ENCODE measurements around the gene SEMA3D. TPM values are rescaled to one million over a fixed set of nuclear protein-coding genes. Genes with fewer than 3 reads are reported as not detected.

The SEMA3D gene
- total and polyA plus RNA-seq, 2 donors (not counting 1 experiment from before 2014, with no cell fraction given) = 0.46 to 0.59 TPM

DNA sequence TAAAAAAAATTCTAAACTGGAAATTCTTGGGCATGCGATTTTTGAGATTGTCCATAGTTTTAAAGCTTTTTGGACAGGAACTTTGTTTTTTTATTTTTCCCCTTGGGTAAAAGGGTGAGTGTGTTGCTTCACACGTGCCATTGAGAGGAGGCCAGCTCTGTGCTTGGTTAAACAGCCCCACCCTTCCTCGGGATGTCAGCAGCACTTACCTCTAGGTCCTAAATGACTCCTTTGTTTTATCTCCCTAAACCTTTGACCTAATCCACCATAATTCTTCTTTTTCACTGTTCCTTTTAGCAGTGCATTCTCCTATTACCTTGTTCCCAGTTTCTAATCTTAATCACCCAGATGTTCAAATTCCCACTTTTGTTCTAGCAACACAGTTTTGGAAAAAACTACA lies 83.5 kb downstream of the SEMA3D start:
- Histone ChIP-seq H3K4me3 (ENCODE audit: control extremely low read depth in 1 of 5, extremely low read depth in 1 of 5, insufficient read depth in 1 of 5, low read depth in 2 of 5, low read length in 4 of 5) (no peak overlapping the region), H3K9me3 (ENCODE audit: control extremely low read depth in 1 of 3, control insufficient read depth in 2 of 3, insufficient read depth in 1 of 3, low read length in 2 of 3) (no peaks in the 10 kb centered on the region), H3K4me1 (ENCODE audit: control insufficient read depth in 2 of 2, insufficient read depth in 2 of 2, low read length in 2 of 2) (no peaks in the 10 kb centered on the region), H2AFZ (ENCODE audit: insufficient read depth, low read depth, low read length, poor library complexity, severe bottlenecking) (no peak overlapping the region), H3K79me2 (ENCODE audit: control insufficient read depth, insufficient read depth, low read length) (no peaks in the 10 kb centered on the region), H3K9ac (ENCODE audit: low read length) (no peak overlapping the region), H3K27me3 (replicated peaks in 1 of 4; ENCODE audit: control extremely low read depth in 1 of 4, control insufficient read depth in 3 of 4, insufficient read depth in 4 of 4, low read length in 3 of 4) (no peaks in the 10 kb centered on the region), H3K36me3 (replicated peaks in 1 of 2; ENCODE audit: control extremely low read depth in 1 of 2, control insufficient read depth in 1 of 2, extremely low read depth in 1 of 2, insufficient read depth in 2 of 2, low read length in 1 of 2) (no peaks in the 10 kb centered on the region), H4K20me1 (ENCODE audit: control insufficient read depth, insufficient read depth, low read length, poor library complexity, severe bottlenecking) (no peaks in the 10 kb centered on the region), H3K27ac (ENCODE audit: low read length in 2 of 2) (no peak overlapping the region), H3K4me2 (replicated peaks; ENCODE audit: low read depth, low read length, poor library complexity, severe bottlenecking) (no peak overlapping the region)
- no peaks in the 10 kb centered on the region for H3K27me3 Mint-ChIP-seq
- H3K9me3 Mint-ChIP-seq (ENCODE audit: insufficient read depth) = no peaks in the 10 kb centered on the region
- no peak overlapping the region for H3K4me3 Mint-ChIP-seq
- H3K4me1 Mint-ChIP-seq = no peaks in the 10 kb centered on the region
- no CpG with 5 or more reads among the region's 3 CpGs for WGBS (ENCODE audit: insufficient coverage)
- intact Hi-C loops (cut with micrococcal nuclease) = no loop called here
- CTCF ChIA-PET = no interaction called here
- POLR2A ChIA-PET = no interaction called here
- no peak for DNase-seq
- no peak for TF ChIP-seq EZH2 (IDR thresholded peaks at IDR 0.05; ENCODE audit: borderline replicate concordance, insufficient read depth, low read depth, low read length, poor library complexity, severe bottlenecking)
- TF ChIP-seq, protein P1, sequence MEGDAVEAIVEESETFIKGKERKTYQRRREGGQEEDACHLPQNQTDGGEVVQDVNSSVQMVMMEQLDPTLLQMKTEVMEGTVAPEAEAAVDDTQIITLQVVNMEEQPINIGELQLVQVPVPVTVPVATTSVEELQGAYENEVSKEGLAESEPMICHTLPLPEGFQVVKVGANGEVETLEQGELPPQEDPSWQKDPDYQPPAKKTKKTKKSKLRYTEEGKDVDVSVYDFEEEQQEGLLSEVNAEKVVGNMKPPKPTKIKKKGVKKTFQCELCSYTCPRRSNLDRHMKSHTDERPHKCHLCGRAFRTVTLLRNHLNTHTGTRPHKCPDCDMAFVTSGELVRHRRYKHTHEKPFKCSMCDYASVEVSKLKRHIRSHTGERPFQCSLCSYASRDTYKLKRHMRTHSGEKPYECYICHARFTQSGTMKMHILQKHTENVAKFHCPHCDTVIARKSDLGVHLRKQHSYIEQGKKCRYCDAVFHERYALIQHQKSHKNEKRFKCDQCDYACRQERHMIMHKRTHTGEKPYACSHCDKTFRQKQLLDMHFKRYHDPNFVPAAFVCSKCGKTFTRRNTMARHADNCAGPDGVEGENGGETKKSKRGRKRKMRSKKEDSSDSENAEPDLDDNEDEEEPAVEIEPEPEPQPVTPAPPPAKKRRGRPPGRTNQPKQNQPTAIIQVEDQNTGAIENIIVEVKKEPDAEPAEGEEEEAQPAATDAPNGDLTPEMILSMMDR (IDR thresholded peaks at IDR 0.05) = no peak
- no peak overlapping the region for H3K27ac Mint-ChIP-seq
- ATAC-seq (ENCODE audit: low read depth) = no peak

DNA sequence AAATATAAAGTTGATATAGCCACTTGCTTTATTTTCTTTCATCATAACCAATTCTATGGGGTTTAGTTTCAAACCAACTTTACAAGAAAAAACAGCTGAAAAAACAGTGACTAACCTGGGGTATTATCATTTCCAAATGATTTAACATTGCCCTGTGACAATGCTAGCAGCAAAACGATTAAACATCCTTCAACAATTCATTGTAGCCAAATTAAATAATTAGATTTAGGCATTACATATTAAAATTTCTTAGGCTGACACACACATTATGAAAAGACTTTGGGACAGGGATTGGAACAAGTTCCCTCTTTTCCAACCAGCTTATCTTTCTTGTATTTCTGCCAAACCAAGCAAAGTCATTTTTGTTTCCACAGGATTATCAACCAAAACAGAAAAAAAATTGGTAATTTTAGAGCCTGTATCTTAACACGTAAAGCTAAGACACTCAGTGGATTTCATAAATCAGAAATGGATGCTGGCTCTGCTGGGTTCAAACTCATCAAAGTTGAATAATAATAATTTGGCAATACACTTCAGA lies 84.0 kb downstream of the SEMA3D start:
- no peak overlapping the region for H3K4me3 Mint-ChIP-seq
- no peak for ATAC-seq (ENCODE audit: low read depth)

More for the DNA sequence above, 84.0 kb downstream of the SEMA3D start:
- WGBS (ENCODE audit: insufficient coverage) = no CpG with 5 or more reads among the region's 2 CpGs
- H3K4me1 Mint-ChIP-seq = no peaks in the 10 kb centered on the region
- no peak for DNase-seq
- Histone ChIP-seq H2AFZ (ENCODE audit: insufficient read depth, low read depth, low read length, poor library complexity, severe bottlenecking) (no peak overlapping the region), H3K4me3 (ENCODE audit: control extremely low read depth in 1 of 5, extremely low read depth in 1 of 5, insufficient read depth in 1 of 5, low read depth in 2 of 5, low read length in 4 of 5) (no peak overlapping the region), H3K27ac (ENCODE audit: low read length in 2 of 2) (no peak overlapping the region), H3K4me1 (ENCODE audit: control insufficient read depth in 2 of 2, insufficient read depth in 2 of 2, low read length in 2 of 2) (no peaks in the 10 kb centered on the region), H3K27me3 (replicated peaks in 1 of 4; ENCODE audit: control extremely low read depth in 1 of 4, control insufficient read depth in 3 of 4, insufficient read depth in 4 of 4, low read length in 3 of 4) (no peaks in the 10 kb centered on the region), H3K36me3 (replicated peaks in 1 of 2; ENCODE audit: control extremely low read depth in 1 of 2, control insufficient read depth in 1 of 2, extremely low read depth in 1 of 2, insufficient read depth in 2 of 2, low read length in 1 of 2) (no peaks in the 10 kb centered on the region), H3K79me2 (ENCODE audit: control insufficient read depth, insufficient read depth, low read length) (no peaks in the 10 kb centered on the region), H3K9ac (ENCODE audit: low read length) (no peak overlapping the region), H3K9me3 (ENCODE audit: control extremely low read depth in 1 of 3, control insufficient read depth in 2 of 3, insufficient read depth in 1 of 3, low read length in 2 of 3) (no peaks in the 10 kb centered on the region), H3K4me2 (replicated peaks; ENCODE audit: low read depth, low read length, poor library complexity, severe bottlenecking) (no peak overlapping the region), H4K20me1 (ENCODE audit: control insufficient read depth, insufficient read depth, low read length, poor library complexity, severe bottlenecking) (no peaks in the 10 kb centered on the region)
- POLR2A ChIA-PET = no interaction called here
- no peak overlapping the region for H3K27ac Mint-ChIP-seq
- intact Hi-C loops (cut with micrococcal nuclease) = no loop called here
- H3K27me3 Mint-ChIP-seq = no peaks in the 10 kb centered on the region
- CTCF ChIA-PET = no interaction called here
- no peak for TF ChIP-seq EZH2 (IDR thresholded peaks at IDR 0.05; ENCODE audit: borderline replicate concordance, insufficient read depth, low read depth, low read length, poor library complexity, severe bottlenecking)
- TF ChIP-seq, protein P1 (IDR thresholded peaks at IDR 0.05) = no peak
- H3K9me3 Mint-ChIP-seq (ENCODE audit: insufficient read depth) = no peaks in the 10 kb centered on the region

Data from B cell (primary cell).